HG02852 (cell line): ENCODE results near the gene VAT1.
A peak's percentile ranks its signal among the peaks of the same experiment; 100 is the strongest.
"Not testable (repeated sequence)": the region's sequence is repeated elsewhere in the genome, so short reads cannot be mapped to it uniquely, and the experiment has no call there.

Source experiments
- ATAC-seq: cut with Tn5 transposase; IDR thresholded peaks from one replicate; pipeline ENCODE4 v1.9.1; 2021; ENCODE audit warnings: mild to moderate bottlenecking, moderate library complexity; ENCODE audit not compliant: unreplicated experiment

VAT1 gene

DNA sequence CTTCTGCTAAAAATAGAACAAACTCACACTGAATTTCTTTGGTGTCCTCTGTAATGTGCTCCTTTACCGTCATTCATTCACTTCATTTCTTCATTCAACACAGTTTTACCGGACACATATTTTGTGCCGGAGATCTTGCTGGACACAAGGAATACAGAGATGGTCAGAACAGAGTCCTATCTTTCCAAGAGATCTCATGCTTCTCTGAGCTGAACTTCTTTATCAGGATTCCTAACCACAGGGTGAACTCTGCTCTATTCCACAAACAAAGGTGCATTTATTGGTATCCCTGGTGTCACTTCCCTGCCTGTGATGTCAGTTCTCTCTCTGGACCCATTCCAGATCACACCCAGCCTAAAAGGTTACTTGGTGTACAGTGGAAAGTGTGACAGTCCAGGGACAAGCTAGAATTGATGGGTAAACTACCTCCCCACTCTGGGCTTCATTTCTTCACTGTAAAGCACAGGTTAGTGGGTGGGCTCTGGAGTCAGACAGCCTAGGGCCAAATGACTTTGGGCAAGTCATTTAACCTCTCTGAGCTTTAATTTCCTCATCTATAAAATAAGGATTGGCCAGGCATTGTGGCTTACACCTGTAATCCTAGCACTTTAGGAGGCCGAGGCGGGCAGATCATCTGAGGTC lies 11.4 kb downstream of the VAT1 start:
- no peak for ATAC-seq

DNA sequence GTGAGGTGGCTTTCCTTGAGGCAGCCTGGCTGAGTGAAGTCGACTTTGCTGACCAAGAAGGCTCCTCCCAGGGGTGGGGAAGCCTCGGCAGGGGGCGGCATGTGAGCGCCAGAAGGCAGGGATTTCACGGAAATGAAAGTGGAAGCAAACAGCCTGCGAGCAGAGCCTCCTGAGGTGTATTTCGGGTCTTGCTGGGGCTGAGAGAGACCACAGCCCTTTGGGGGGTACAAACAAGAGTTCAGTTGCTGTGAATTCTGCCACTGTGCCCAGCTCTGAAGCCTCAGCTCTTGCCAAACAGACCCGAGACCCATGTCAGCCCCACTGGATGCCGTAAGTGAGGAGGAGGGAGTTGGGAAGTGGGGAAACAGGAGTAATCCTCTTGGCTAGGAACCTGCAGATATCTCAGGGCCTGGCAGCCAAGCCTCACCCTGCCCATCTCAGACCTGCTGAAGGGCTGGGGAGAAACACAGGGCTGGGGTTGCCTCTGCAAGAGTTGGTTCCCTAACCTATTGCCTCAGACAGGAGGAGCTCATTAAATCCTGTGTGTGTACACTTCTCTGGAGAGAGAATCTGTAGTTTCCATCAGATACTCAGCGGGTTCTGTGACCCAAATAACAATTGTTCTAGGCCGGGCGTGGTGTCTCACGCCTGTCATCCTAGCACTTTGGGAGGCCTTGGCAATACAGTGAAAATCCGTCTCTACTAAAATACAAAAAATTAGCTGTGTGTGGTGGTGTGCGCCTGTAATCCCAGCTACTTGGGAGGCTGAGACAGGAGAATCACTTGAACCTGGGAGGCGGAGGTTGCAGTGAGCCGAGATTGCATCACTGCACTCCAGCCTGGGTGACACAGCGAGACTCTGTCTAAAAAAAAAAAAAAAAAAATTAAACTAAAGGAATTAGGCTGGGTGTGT lies 15.3 kb downstream of the VAT1 start, which contains the start of gene IFI35:
TSS of gene IFI35 (plus strand) at position 146 of the 913 bp plus-strand sequence. CDS start at position 310, 164 bp downstream.
- peak; percentile 83 for ATAC-seq

DNA sequence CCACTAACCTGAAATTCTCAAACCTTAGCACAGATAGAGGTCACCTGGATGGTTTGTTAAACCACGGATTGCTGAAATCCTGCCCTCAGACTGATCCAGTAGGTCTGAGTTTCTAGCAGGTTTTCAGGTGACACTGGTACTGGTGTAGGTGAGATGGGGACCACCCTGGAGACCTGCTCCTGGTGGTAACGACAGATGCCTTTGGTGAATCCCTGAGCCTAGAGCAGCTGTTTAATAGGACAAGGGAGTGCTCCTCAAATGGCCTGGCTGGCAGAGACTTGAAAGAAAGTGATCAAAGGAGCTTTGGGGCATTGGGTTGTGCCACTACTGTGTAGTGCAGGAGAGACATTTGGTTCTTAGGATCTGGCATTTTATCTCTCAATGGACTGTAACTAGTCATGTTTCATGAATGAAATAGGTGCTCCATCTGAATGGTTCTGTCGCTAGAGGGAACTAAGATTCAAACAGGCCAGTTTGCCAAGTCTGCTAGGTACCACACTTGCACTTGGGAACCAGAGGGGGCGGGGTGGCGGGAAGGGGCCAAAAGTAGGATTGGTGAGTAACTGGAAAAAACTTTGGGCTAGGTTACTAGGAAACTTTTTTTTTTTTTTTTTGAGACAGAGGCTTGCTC lies 18.5 kb downstream of the VAT1 start:
- no peak for ATAC-seq

DNA sequence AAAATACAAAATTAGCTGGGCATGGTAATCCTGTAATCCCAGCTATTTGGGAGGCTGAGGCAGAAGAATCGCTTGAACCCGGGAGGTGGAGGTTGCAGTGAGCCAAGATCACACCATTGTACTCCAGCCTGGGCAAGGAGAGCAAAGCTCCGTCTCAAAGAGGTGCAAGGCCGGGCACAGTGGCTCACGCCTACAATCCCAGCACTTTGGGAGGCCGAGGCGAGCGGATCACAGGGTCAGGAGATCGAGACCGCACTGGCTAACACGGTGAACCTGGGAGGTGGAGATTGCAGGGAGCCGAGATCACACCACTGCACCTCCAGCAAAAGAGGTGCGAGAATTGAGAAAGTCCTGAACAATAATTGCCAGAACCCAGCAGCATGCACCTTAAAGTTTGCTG lies 21.3 kb downstream of the VAT1 start:
- ATAC-seq: not testable (repeated sequence)

DNA sequence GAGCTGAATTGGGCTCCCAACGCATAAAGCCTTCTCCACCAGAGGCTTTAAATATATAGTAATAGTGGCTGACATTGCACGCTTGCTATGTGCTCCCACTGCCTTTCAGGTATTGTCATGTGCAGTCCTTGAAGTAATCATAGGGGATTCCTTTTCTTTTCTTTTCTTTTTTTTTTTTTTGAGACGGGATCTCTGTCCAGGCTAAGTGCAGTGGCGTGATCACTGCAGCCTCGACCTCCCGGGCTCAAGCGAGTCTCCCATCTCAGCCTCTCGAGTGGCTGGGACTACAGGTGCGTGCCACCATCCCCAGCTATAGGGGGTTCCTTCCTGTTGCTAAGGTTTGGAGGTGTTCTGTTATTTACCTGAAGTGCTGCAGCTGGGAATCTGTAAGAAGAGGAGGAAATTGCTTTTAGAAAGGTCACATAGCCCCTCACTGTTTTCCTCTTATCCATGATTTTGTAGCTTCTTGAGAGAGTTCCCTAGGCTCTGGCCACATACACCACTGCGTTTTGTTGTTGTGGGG lies 23.1 kb downstream of the VAT1 start:
- no peak for ATAC-seq

DNA sequence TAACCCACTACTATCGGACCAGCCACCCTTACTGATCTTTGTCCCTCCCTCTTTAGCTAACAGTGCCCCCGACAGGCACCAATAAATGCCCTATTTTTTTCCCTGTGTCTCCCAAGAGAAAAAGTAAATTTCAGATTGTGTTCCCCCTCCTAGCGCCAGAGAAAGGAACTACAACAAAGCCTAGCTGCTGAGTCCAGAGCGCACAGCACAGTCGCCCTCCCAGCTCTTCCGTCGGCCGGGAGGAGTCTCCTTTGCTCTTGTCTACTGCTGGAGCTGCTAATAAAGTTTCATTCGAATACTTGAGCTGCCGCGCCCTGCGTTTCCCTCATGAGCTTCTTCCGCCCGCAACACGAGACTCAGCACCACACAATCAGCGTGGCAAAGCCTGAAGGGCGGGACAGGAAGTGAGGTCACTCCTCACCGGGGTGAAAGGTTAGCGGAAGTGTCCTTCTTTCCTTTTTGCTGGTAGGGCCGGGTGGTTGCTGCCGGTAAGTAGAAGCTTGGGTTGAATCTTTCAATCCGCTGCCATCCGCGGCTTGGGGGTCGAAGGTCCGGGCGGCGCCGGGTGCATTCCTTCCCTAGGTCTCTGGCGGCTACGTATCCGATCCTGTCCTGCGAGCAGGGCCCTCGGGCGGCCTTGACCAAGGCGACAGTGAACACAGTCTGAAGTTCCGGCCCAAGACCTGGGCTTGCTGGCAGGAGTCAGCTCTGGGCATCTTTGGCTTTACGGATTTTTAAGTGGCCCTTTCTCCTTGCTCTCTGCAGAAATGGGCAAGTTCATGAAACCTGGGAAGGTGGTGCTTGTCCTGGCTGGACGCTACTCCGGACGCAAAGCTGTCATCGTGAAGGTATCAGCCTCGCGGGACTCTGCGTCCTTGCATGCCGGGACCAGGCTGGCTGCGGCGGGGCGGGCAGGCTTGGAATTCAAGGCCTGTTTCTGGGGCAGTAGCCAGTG lies 23.9 kb downstream of the VAT1 start, which contains the start of gene RPL27:
TSS of gene RPL27 (plus strand) at position 436 of the 955 bp plus-strand sequence. CDS start at position 768, 332 bp downstream.
- peak; percentile 91 for ATAC-seq

DNA sequence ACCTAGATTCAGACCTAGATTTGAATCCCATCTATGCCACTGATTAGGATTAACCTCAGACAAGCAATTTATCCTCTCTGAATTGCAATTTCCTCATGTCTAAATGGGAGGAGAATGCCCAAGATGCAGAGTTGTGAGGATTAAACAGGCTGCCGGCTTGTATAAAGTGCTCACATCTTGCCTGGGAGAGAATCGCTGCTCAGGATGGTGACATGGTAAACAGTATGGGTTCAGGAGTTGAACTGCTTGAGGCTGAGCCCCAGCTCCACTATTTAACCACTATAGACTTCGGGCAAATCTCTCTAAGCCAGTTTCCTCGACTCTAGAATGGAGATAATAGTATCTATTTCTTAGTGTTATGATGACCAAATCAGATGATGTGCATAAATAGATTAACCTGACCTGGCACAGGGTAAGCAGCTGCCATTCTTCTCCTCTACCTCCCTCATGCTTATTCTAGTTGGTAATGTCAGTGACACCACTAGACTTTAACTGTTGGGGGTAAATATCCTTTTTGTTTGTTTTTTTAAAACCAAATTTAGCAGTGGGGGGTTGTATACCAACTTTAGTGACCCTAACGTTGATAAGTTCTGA lies 24.7 kb downstream of the VAT1 start:
- no peak for ATAC-seq

DNA sequence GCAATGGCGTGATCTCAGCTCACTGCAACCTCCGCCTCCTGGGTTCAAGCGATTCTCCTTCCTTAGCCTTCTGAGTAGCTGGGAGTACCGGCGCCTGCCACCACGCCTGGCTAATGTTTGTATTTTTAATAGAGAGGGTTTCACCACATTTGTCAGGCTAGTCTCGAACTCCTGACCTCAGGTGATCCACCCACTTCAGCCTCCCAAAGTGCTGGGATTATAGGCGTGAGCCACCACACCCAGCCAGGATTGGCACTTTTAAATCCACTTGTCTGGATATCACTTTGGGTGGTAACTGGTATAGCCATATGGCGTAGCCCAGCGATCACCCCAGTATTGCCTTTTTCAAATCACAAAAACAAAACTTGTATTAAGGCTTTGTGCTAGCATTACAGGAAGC lies 28.3 kb downstream of the VAT1 start:
- not testable (repeated sequence) for ATAC-seq

DNA sequence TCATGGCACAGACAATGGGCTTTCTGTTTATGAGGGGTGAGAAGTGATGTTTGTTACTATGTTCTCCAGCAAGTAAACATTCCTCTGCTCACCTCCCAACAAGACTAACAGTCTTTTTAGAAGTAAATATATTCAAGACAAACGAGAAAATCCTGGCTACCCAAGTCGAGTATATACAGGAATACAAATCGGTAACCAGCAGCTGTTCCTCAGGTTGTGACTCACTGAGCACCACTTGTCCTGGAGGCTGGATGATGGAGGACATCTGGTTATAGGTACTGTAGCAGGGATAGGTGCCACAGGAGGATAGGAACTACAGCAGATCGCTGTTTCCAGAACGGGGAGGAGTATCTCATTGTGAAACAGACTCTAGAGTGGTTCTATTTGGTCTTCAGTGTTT lies 29.3 kb downstream of the VAT1 start:
- no peak for ATAC-seq

DNA sequence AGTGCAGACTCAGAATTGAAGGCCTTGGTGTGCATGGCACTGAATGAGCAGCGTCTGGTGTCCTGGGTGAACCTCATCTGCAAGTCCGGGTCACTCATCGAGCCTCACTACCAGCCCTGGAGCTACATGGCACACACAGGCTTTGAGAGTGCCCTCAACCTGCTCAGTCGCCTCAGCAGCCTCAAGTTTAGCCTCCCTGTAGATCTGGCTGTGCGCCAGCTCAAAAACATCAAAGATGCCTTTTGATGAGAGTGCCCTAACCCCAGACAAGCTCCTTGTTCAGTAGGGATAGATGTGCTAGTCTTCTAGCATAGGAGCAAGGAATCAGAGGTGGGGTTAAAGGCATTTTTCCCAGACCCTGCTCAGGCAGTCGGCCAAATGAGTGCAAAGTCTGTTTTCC lies 30.7 kb downstream of the VAT1 start:
- ATAC-seq: no peak

DNA sequence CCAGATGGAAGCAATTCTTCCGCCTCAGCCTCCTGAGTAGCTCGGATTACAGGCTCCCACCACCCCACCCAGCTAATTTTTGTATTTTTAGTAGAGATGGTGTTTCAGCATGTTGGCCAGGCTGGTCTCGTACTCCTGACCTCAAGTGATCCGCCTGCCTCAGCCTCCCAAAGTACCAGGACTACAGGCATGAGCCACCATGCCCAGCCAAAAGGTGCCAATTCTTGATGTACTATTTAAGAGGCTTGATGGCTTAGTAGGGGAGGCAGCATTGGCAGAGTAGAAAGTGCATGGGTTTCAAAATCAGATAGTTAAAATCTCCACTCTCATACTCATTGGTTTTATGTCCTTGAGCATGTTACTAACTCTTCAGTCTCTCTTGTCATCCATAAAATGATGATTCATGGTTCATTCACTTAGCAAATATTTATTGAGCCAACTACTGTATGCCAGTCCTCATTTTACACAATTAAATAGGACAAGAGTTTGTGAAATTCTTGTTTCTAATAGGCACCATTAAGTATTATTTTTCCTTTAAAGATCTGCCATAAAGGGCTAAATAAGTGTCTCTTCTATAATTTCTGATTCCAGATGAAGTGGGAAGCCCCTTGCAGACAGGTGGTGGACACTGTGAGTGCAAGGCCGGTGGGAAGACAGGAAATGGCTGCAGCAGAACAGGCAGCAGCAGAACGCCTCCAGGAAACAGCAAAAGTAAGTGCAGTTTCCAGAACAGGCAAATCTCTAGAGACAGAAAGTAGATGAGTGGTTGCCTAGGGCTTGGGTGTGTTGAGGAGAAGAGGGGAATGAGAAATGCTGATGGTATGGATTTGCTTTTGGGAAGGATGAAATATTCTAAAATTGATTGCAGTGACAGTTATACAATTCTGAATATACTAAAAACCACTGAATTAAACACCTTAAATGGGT lies 32.2 kb downstream of the VAT1 start:
- no peak for ATAC-seq

DNA sequence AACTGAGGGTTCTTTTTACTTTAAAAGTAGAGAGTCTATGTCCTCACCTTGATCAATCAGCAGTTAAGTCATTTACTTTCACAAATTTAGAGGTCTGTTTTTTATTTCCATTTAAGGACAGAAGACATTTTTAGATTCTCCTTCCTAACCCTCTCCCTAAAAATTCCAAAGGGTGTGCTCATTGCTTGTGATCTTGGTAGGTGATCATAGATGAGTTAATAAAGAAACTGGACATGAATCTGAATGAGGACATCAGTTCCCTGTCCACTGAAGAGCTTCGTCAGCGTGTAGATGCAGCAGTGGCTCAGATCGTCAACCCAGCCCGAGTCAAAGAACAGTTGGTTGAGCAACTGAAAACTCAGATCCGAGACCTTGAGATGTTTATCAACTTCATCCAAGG lies 33.0 kb downstream of the VAT1 start:
- ATAC-seq: no peak

DNA sequence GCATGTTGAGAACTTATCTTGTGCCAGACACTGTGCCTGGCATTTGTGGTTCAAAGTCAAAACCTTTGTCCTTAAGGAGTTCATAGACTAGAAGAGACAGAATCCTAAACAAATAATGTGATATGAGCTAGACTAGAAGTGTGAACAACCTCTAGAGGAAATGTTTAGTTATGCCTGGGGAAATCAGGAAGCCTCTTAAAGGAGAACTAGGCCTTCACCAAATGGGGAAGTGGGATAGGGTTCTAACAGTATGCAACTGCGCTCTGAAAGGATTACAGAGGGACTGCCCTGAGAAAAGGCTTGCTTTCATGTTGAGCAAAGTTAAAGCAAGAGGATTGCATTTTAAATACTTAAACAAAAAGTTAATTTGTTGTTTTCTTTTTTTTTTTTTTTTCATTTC lies 37.0 kb downstream of the VAT1 start:
- ATAC-seq: no peak

DNA sequence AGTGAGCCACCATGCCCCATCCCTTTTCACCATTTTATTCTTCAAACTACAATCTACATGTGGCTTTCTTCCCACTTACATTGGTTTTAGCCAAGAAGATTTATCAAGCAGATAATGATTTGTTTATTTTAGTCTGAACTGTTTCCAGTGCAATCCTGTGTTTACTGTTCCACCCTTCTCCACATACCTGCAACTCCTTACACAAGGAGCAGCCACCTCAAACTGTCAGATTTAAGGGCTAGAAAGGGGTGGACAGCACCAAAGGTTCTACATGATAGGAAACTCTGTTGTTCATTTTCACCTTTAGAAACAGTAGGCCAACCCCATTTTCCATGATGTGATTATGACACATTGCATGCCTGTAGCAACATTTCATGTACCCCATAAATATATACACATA lies 39.9 kb downstream of the VAT1 start:
- no peak for ATAC-seq

DNA sequence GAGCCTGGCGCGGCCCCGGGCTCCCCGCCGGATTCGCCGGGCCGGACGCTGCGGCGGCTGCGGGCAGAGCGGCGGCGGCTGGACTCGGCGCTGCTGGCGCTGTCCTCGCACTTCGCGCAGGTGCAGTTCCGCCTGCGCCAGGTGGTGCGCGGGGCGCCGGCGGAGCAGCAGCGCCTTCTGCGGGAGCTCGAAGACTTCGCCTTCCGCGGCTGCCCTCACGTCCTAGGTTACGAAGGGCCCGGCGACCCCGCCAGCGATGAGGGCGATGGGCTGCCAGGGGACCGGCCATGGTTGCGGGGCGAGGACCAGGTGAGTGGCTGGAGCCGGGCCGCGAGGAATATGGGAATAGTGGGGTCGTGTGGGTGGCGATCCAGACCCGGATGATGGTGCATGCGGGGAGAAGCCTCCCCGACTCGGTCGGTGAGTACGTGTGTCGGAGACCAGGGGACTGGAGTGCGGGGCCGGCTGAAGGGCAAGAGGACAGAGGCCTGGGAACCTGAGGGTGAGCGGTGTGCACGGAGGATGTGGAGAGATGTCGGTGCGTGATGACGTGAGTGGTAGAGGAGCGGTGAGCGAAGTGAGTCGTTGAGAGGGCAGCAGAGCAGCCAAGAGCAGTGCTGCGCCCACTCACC lies 41.3 kb downstream of the VAT1 start:
- ATAC-seq: peak; percentile 51

DNA sequence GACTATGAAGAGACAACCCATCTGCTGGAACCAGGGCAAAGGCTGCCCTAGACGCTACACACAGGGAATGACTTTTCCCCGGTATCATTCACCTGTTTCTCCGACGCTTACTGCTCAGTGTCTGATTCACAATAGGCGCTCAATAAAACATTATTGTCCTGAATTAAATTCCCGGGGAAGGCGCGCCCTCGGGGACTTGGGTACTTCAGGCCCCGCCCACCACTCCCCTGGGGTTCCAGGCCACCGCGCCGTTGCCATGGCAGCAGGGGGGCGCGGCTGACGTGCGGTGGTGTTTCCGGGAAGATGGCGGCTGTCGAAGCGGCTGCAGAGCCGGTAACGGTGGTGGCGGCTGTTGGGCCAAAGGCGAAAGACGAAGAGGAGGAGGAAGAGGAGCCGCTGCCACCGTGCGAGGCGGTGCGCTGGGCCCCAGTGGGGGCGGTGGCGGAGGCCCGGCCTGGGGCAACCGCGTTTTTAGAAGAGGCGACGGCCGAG lies 41.9 kb downstream of the VAT1 start, which contains the start of gene RUNDC1:
TSS of gene RUNDC1 (plus strand) at position 292 of the 492 bp plus-strand sequence. CDS start at position 304, 12 bp downstream.
- ATAC-seq: peak; percentile 70

DNA sequence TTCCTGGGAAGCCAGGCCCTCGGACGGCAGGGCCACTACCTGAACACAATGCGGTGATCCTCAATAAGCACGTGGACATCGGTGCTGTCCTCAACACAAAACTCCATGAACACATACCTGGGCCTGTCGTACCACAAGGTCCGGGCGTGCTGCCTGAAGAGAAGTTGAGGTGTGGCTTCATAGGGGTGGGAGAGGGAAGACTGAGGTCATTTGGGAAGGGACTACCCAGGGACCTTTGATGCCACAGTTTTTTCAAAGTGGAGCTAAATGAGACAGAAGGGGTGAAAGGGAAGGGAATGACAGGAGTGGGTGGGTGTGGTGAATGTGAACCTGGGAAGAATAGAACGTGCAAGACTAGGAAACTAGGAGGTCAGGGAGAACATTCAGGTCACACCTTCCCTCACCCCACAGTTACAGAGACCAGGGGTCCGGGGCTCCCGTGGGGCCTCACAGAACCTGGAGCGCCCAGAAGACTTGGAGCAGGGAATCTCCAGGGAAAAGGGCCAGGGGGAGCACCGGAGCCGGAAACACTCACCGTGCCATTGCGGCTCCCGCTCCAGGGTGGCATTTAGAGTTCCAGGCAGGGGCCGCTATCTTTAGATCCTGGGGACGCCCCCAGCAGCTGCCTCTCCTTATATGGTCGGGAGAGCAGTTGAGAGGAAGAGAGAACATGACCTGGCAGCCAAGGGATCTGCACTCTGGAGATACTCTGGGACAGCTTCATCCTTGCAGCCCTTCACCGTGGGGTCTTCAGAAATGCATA lies 42.5 kb downstream of the VAT1 start, which contains the start of gene PTGES3L:
TSS of gene PTGES3L (minus strand) at position 570 of the 763 bp plus-strand sequence. CDS start at position 543, 27 bp downstream.
- peak; percentile 28 for ATAC-seq
